Stimulated activated CD4-positive, alpha-beta T cell treated with anti-CD3 and anti-CD28 coated beads, Interleukin-12 subunit alpha, Interleukin-12 subunit beta, amount 100 ng/mL, for 4 hours (primary cell): ENCODE measurements around the gene CANT1.
"Not testable (repeated sequence)": the region's sequence is repeated elsewhere in the genome, so short reads cannot be mapped to it uniquely, and the experiment has no call there.

Experiments
- DNase-seq: peaks from one replicate; pipeline ENCODE4 v3.0.0-alpha.2; 2020

Gene CANT1

GRCh38 chr17:79043191-79043930, 33.8 kb upstream of the CANT1 start:
- no peak for DNase-seq

- DNase-seq: peak; percentile 70
Observed at GRCh38 chr17:79042421-79043190, 33.0 kb upstream of the CANT1 start.

GRCh38 chr17:79041723-79042420, 32.3 kb upstream of the CANT1 start:
- no peak for DNase-seq

DNA sequence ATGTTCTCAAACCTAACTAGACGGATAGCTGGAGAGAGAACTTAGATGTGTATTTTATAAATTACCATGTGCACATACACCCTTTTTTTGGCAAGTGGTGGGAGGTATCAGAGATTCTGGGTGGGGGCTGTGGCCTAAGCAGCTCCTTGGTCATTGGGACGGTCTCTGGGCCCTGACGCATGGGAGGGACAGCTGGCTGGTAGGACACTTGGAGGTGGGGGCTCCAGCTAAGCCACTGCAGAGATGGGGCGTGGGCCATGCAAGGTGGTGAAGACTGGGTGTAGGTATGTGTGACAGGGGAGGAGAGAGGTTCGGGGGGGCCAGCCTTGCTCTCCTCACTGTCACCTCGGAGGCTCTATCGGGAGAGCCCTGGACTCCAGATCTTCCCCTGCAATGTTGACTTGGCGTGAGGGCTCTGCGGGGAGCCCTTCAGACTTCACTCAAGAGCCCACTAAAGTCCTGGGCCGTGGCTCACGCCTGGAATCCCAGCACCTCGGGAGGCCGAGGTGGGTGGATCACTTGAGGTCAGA, 31.5 kb upstream of the CANT1 start:
- no peak for DNase-seq

DNA sequence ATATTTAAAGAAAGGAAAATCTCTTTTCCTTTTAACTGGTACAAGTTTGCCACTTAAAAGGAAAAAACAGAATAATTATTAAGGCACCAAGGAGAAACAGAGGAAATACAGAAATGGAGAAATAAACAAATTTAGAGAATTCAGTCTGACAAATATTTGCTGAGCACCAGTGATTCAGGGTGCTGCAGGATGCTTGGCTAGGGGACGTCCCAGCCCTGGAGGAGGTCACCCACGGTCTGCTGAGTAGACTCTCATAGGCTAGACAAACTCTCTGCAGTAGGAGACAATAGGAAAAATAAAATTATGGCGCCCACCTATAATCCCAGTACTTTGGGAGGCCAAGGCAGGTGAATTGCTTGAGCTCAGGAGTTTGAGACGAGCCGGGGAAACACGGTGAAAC, 30.3 kb upstream of the CANT1 start:
- no peak for DNase-seq

- DNase-seq: no peak
Observed at GRCh38 chr17:79039171-79039570, 29.6 kb upstream of the CANT1 start.

GRCh38 chr17:79038545-79039135, 29.1 kb upstream of the CANT1 start:
- DNase-seq: no peak

GRCh38 chr17:79036596-79036995, 27.0 kb upstream of the CANT1 start:
- no peak for DNase-seq

DNA sequence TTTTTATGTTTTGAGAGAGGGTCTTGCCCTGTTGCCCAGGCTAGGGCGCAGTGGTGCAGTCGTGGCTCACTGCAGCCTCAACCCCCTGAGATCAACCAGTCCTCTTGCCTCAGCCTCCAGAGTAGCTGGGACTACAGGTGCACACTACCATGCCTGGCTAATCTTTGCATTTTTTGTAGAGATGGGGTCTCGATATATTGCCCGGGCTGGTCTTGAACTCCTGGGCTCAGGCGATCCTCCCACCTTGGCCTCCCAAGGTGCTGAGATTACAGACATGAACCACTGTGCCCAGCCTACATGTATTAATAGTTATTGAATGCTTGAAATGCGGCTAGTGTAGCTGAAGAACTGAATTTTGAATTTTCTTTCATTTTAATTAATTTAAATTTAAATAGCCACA, 26.6 kb upstream of the CANT1 start:
- no peak for DNase-seq

GRCh38 chr17:79035686-79036085, 26.1 kb upstream of the CANT1 start:
- DNase-seq: no peak

- no peak for DNase-seq
Observed at GRCh38 chr17:79034931-79035485, 25.4 kb upstream of the CANT1 start.

DNA sequence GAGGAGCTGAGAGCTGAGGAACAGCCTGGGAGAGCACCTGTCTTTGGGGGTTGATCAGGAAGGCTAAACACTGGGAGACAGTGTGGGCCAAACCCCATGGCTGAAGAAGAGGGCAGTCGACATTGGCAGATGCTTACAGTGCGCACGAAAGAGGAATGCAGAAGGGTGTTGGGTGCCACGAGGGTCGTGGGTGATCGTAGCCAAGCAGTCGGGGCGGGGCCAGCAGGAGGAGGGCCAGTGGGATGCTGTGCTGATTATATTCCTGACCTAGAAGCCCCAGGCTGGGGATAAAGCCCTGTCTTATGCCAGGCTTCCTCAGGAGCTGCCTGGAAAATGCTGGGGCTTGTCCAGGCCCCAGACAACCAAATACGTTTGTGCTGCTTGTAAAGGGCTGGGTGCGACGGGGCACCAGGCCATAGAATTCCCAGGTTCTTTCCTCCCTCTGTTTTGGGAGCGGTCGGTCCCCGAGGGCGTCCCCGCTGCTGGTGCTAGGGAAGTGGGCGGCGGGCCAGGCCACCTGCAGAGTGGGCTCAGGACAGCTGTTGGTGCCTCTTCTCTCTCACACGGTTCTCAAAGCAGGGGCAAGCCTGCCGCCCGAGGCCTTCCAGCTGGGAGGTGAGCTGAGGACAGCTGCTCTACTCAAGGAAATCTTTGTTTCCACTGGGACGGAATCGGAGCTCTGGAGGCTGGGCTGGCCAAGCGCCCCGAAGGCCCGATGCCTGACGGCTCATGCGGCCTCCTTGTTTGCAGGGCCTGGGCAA, 24.4 kb upstream of the CANT1 start:
- no peak for DNase-seq

DNA sequence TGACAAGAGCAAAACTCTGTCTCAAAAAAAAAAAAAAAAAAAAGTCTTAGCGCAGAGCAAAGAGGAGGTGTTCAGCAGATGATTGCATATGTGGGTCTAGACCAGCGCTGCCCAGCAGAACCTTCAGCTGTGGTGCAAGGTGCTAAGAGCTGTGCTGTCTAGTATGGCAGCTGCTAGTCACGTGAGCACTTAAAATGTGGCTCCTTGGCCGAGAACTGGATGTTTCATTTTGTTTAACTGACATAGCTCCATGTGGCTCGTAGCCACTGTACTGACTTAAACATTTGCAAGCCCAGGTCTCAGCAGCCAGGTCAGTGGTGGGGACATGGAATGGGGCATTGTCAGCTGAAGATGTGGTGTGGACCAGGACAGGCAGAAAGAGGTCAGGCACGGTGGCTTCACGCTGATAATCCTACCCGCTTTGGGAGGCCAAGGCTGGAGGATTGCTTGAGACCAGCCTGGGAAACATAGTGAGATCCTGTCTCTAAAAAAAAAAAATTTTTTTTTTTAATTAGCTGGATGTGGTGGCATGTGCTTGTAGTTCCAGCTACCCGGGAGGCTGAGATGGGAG, 23.6 kb upstream of the CANT1 start:
- no peak for DNase-seq

GRCh38 chr17:79031996-79032875, 22.7 kb upstream of the CANT1 start:
- DNase-seq: no peak

DNA sequence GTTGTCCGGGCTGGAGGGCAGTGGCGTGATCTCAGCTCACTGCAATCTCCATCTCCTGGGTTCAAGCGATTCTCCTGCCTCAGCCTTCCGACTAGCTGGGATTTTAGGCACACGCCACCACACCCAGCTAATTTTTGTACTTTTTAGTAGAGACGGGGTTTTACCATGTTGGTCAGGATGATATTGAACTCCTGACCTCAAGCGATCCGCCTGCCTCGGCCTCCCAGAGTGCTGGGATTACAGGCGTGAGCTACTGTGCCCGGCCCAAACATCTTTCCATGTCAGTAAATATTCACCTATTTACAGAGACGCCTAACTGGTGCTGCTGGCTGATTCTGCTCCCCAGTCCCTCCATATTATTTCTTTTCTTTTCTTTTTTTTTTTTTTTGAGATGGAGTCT, 21.1 kb upstream of the CANT1 start:
- not testable (repeated sequence) for DNase-seq

DNA sequence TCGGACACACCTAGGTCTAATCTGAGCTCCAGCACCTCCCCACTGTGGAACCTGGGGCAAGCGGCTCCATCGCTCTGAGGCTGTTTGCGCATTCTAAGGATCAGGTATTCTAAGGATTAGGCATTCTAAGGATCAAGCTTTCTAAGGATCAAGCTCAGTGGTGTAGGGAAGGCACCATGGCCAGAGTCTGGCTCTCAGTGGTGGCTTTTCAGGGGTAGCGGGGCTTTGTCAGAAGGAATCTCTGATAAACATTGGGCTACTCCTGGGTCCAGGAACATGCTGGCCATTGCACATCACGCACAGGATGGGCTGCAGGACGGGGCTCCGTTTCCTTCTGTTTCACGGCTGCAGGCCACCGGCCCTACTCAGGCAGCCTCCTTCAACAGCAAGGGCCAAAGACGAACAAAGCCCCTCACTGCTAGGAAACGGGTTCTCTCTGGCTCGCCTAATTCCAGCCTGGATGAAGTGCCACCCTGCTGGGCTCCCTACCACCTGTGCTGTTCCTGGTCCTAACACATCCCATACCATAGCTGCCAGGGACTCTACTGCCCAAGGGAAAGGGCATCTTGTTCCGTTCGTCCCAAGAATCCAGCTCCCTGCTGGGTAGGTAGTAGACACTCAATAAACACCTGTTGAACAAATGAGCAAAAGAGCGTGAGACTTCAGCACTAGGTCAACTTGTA, 19.9 kb upstream of the CANT1 start:
- DNase-seq: no peak

DNA sequence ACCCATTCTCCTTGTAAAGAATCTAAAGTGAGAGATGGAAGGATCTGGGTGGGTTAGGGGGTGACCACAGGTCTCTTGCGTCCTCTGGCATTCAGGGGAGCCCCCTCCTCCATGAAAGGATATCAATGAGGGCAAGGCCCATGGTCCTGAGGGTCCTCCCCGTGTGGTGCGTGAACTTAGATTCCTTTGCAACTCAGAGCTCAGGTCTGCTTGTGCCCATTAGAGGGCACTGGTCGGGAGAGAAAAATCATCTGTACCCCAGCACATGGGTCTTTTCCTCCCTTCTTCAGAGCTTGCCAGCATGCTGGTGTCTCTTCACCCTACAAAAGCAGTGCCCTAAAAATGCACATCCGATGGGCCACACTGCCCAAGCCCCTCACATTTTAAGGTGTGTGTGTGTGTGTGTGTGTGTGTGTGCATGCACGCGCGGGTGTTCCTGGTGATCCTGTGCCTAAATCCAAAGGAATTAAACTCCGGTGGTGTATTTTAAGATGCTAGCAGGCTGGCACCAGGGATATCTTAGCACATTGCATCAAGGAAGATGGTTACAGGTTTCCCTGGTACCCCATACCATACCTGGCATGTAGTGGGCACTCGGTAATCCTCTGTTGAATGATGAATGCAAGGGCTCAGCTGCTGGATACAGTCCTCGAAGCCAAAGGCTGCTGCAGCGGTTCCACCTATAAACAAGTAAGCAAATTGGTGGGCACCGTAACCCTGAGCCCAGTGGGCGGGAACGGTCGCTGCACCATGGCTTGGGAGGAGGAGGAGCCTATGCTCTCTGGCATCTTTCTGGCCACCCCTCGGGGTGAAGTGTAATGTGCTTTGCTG, 19.1 kb upstream of the CANT1 start:
- no peak for DNase-seq

DNA sequence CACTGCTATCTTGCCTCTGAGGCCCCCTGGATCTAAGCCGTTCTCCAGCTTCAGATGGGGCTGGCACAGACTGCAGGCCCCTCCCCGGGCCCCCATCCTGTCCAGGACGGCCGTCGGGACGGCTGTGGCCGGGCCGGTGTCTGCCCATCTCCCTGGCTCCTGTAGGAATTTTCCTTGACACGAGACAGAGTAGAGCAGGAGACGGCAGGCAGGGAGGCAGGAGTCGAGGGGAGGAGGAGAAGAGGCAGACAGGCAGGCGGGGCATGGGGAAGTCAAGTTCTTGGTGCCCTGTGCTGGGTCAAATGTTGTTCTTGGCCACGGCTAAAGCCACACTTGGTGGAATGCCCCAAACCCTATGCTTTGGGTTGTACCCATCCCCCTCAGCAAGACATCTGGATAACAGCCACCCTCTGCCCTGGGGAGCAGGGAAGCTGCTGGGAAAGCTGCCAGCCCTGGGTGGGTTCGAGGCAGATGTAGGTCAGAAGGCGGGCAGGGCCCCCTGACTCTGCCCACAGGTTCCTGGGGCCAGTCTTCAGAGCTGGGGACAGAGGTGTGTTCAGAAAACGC, 18.4 kb upstream of the CANT1 start:
- DNase-seq: no peak
